ENCODE results near the gene ZC2HC1B.

The ZC2HC1B gene

DNA sequence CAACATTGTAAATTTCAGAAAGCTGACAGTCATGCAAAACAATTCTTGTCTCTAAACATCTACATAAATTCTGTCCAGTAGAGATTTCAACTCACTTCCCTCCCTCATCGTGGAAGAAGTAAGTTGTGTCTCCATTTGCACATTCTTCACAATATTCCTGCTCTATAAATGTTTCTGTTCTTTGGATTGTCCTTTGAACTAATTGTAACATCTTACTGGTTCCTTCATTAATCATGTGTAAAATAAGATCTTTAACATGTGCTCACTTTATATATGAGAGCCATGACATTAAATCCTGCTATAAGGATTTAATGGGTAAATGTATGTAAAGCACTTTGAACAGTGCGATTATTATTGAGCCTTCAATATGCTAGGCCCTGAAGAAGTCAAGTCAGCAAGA is 28.1 kb upstream of the ZC2HC1B start:
- Mint-ChIP-seq H3K4me3 (no peak overlapping the region), H3K27ac (no peak overlapping the region), H3K4me1 (peaks cover 5% of the 10 kb centered on the region), H3K36me3 (ENCODE audit: low read depth) (peaks cover 7% of the 10 kb centered on the region), H3K27me3 (ENCODE audit: low read depth, poor library complexity) (peaks cover 5% of the 10 kb centered on the region), H3K9me3 (peaks cover 7% of the 10 kb centered on the region)
- DNase-seq: no peak
- TF ChIP-seq, protein P1, sequence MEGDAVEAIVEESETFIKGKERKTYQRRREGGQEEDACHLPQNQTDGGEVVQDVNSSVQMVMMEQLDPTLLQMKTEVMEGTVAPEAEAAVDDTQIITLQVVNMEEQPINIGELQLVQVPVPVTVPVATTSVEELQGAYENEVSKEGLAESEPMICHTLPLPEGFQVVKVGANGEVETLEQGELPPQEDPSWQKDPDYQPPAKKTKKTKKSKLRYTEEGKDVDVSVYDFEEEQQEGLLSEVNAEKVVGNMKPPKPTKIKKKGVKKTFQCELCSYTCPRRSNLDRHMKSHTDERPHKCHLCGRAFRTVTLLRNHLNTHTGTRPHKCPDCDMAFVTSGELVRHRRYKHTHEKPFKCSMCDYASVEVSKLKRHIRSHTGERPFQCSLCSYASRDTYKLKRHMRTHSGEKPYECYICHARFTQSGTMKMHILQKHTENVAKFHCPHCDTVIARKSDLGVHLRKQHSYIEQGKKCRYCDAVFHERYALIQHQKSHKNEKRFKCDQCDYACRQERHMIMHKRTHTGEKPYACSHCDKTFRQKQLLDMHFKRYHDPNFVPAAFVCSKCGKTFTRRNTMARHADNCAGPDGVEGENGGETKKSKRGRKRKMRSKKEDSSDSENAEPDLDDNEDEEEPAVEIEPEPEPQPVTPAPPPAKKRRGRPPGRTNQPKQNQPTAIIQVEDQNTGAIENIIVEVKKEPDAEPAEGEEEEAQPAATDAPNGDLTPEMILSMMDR (IDR thresholded peaks at IDR 0.05): no peak

- H3K36me3 Mint-ChIP-seq (ENCODE audit: low read depth): peaks cover 8% of the 10 kb centered on the region
- peaks cover 13% of the 10 kb centered on the region for H3K9me3 Mint-ChIP-seq
- H3K27me3 Mint-ChIP-seq (ENCODE audit: low read depth, poor library complexity): peaks cover 6% of the 10 kb centered on the region
- no peak overlapping the region for H3K4me3 Mint-ChIP-seq
- TF ChIP-seq, protein P1 (IDR thresholded peaks at IDR 0.05): no peak
- DNase-seq: no peak
- H3K27ac Mint-ChIP-seq: no peak overlapping the region
- H3K4me1 Mint-ChIP-seq: peaks cover 19% of the 10 kb centered on the region
These were observed 25.9 kb upstream of the ZC2HC1B start for GRCh38 chr6:143838395-143838794.

GRCh38 chr6:143839196-143839595 is 25.1 kb upstream of the ZC2HC1B start:
- DNase-seq: no peak
- Mint-ChIP-seq H3K27me3 (ENCODE audit: low read depth, poor library complexity) (peaks cover 6% of the 10 kb centered on the region), H3K4me1 (peaks cover 26% of the 10 kb centered on the region), H3K4me3 (no peak overlapping the region), H3K27ac (no peak overlapping the region), H3K36me3 (ENCODE audit: low read depth) (peaks cover 9% of the 10 kb centered on the region), H3K9me3 (peaks cover 13% of the 10 kb centered on the region)
- TF ChIP-seq, protein P1 (IDR thresholded peaks at IDR 0.05): no peak

DNA sequence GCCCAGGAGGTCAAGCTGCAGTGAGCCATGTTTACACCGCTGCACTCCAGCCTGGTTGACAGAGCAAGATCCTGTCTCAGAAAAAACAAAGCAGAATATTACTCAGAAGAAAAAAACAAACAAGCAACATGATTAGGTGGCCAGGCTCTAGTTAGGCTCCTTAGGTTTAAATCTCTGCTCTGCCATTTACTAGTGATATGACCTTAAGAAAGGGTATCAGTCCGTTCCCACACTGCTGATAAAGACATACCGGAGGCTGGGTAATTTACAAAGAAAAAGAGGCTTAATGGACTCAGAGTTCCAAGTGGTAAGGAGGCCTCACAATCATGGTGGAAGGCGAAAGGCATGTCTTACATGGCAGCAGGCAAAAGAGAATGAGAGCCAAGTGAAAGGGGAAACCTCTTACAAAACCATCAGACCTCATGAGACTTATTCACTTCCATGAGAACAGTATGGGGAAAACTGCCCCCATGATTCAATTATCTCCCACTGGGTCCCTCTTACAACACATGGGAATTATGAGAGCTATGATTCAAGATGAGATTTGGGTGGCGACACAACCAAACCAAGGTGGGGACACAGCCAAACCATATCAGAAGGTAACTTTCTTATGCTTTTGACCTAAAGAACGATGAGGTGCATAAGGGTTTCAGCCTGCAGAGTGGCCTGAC is 23.5 kb upstream of the ZC2HC1B start:
- no peak overlapping the region for H3K27ac Mint-ChIP-seq
- peaks cover 13% of the 10 kb centered on the region for H3K9me3 Mint-ChIP-seq
- H3K4me3 Mint-ChIP-seq: peak overlapping the region; percentile 67
- DNase-seq: no peak
- H3K36me3 Mint-ChIP-seq (ENCODE audit: low read depth): peaks cover 23% of the 10 kb centered on the region
- peaks cover 30% of the 10 kb centered on the region for H3K4me1 Mint-ChIP-seq
- peaks cover 3% of the 10 kb centered on the region for H3K27me3 Mint-ChIP-seq (ENCODE audit: low read depth, poor library complexity)
- TF ChIP-seq, protein P1 (IDR thresholded peaks at IDR 0.05): no peak

DNA sequence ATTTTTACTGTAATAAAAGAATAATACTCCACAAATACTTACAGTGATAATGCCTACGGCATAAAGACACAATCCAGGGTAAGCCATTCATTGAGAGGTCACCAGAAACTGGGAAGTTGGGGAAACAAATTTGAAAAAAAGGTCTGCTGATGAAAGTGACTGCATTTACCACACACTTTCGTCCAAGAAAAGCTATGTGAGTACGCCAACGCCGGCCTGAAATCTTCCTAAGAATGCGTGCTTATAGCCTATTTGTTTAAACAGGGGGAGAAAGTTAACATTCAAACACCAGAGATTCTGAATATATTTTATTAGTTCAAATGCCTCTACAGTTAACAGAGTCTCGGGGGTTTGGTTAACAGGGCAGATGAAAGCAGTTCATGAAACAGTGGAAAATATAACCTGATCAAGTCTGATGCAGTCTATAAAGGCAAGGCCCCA is 21.8 kb upstream of the ZC2HC1B start:
- Mint-ChIP-seq H3K4me1 (peaks cover 30% of the 10 kb centered on the region), H3K9me3 (peaks cover 13% of the 10 kb centered on the region), H3K27me3 (ENCODE audit: low read depth, poor library complexity) (peaks cover 3% of the 10 kb centered on the region), H3K27ac (peak overlapping the region; percentile 99), H3K4me3 (peak overlapping the region; percentile 97), H3K36me3 (ENCODE audit: low read depth) (peaks cover 37% of the 10 kb centered on the region)
- peak; percentile 3 for DNase-seq
- TF ChIP-seq, protein P1 (IDR thresholded peaks at IDR 0.05): no peak

Measured in nephron progenitor cell (in vitro differentiated cells).